Activated CD4-positive, alpha-beta T cell treated with anti-CD3 and anti-CD28 coated beads, Interleukin-2, Interleukin-6, amounts not matched to agents 100 ng/mL and 50 ng/mL, durations not matched to agents 16 hours and 8 hours (primary cell): Measurements from ENCODE around the gene MEF2B.
"Not testable (repeated sequence)": the region's sequence is repeated elsewhere in the genome, so short reads cannot be mapped to it uniquely, and the experiment has no call there.

ENCODE experiments used
- DNase-seq: peaks from one replicate; pipeline ENCODE4 v3.0.0-alpha.2; 2020

Gene MEF2B

GRCh38 chr19:19154768-19155494 lies 15.1 kb downstream of the MEF2B start:
- DNase-seq, result no peak

GRCh38 chr19:19152668-19153384 lies 17.2 kb downstream of the MEF2B start:
- DNase-seq, result no peak

- DNase-seq, result no peak
Observed at GRCh38 chr19:19151418-19151817, 18.6 kb downstream of the MEF2B start.

DNA sequence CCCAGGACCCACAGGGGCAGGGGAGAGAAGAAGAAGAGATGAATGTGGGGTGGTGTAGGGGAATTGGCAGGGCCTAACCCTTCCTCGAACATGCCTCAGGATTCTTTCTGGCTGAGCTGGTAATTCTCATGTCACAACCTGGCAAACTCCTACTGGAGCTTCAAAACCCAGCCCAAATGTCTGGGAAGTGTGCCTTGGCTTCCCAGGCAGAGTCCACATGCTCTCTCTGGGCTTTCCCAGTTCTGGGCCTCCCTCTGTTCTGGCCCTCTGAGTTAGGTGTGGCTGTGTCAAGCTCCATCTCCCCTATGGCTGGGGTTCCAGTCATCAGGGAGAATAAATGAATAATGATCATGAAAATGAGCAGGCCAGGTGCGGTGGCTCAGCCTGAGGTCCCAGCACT lies 20.6 kb downstream of the MEF2B start:
- no peak for DNase-seq

- DNase-seq, result not testable (repeated sequence)
Observed at GRCh38 chr19:19148504-19148903, 21.6 kb downstream of the MEF2B start.

GRCh38 chr19:19147344-19147743 lies 22.7 kb downstream of the MEF2B start:
- DNase-seq, result no peak

GRCh38 chr19:19146865-19147264 lies 23.2 kb downstream of the MEF2B start:
- no peak for DNase-seq

DNA sequence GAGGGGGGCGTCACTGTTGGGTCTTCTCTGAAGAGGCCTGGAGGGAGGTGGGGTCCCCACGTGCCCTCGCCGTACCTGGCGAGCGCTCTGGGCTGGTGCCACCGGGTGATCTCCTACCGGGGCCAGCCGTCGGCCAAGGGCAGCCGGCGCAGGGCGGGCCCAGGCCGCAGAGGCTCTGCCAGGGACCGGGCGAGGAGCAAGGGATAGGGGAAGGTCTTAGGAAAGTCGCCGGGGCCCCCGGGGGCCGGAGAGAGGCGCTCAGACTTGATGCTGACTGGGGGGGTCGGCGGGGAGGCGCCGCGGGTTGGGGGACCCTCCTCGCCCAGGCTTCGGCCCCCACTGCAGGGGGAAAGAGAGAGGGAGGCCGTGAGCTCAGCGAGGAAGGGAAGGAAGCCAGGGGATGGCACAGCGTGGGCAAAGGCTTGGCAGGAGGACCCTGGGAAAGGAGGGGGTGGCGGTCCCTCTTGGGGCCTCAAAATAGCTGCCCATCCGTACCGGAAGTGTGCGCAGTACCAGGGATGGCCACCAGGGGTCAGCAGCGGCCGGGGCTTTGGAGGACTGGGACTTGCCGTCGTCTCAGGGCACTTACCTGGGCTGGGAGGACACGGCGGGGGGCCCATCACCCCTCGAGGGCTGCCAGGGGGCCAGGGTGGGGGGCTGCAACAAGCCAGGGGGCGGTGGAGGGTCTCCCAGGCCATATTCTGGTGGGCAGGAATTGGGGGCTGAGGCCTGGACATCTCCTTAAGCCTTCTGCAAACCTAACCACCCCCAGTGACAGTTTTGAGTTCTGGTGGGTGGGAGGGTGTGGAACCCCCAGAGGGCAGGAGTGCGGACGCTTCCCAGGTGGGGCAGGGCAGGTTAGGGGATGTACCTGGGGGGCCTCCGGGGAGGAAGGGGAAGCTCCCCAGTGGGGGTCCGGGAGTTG lies 24.1 kb downstream of the MEF2B start:
- peak; percentile 91 for DNase-seq

GRCh38 chr19:19145281-19145680 lies 24.8 kb downstream of the MEF2B start:
- DNase-seq, result no peak

DNA sequence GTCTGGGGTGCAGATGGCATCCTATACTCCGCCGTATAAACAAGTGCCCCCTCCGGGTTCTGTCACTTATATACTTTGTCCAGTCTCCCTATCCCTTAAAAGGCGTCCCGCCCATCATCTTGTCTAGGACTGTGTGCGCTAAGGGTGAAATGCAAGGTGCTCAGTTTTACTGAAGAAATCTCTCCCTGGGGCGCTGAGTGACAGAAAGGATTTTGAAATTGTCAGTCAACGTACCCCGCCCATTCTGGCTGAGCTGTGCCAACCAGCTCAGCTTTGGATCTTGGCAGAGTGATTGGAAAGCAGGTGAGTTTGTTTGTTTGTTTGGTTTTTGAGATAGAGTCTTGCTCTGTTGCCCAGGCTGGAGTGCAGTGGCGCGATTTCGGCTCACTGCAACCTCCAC lies 27.7 kb downstream of the MEF2B start:
- DNase-seq, result no peak

DNA sequence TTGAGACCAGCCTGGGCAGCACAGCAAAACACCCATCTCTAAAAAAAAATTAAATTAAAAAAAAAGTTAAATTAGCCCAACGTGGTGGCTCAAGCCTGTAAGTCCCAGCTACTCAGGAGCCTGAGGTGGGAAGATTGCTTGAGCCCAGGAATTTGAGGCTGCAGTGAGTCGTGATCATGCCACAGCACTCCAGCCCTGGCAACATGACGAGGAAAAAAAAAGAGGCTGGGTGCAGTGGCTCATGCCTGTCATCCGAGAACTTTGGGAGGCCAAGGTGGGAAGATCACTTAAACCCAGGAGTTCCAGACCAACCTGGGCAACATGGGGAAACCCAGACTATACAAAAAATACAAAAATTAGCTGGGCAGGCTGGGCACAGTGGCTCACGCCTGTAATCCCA lies 29.6 kb downstream of the MEF2B start:
- no peak for DNase-seq

- DNase-seq, result no peak
Observed at GRCh38 chr19:19139876-19140229, 30.2 kb downstream of the MEF2B start.

- DNase-seq, result peak; percentile 99
Observed at GRCh38 chr19:19138109-19138981, 31.7 kb downstream of the MEF2B start, which contains the start of gene TMEM161A. TSS of gene TMEM161A (minus strand) at chr19:19138478. CDS start at chr19:19138428, 50 bp downstream.

GRCh38 chr19:19137556-19138108 lies 32.4 kb downstream of the MEF2B start:
- no peak for DNase-seq

DNA sequence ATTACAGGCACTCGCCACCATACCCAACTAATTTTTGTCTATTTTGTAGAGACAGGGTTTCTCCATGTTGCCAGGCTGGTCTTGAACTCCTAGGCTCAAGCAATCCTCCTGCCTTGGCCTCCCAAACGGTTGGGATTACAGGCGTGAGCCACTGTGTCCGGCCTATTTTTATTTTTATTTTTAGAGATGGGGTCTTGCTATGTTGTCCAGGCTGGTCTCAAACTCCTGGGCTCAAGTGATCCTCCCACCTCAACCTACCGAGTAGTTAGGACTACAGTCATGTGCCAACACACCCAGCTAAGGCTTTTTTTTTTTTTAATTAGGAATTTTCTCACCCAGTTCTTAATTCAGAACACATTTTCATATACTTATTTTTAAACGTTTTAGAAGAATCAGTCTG lies 34.4 kb downstream of the MEF2B start:
- not testable (repeated sequence) for DNase-seq

DNA sequence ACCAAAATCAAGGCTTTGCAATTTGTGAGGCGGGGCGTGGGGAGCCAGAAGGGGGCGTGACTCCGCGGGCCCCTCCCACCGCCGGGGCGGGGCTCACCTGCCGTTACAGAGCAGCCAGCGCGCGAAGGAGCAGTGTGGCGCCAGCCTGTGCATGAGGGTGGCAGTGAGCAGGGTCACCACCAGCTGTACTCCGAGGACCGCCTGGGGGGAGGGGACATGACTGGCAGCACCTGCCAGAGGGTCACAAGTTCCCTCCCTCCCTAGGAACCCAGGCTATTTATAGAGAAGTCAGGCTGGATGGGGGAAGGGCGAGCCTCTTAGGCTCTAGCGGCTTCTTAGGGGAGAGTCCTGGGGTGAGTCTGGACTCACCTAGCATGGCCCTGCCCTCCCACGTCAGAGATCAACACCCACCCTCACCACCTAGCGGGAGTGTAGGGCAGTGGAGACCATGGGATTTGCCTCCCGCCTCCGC lies 35.3 kb downstream of the MEF2B start:
- no peak for DNase-seq

- DNase-seq, result no peak
Observed at GRCh38 chr19:19133985-19134384, 36.1 kb downstream of the MEF2B start.

DNA sequence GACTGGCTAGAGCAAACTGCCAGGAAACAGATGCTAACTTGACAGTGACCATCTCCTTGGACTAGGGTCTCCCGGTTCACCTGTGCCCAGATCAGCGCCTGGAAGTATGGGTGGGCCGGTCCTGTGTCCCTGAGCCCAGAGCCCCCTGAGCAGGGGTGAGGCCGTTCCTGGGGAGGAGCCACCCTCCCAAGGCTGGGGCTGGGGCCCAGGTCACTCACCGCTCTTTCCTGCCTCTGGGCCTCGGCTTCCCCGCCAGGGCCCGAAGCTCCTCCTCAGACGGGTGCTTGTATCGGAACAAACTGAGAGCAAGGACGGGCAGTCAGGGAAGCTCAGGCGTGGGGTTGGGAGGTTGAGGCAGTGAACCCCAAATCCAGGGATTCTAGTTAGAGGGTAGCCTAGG lies 37.2 kb downstream of the MEF2B start:
- no peak for DNase-seq

GRCh38 chr19:19131989-19132388 lies 38.1 kb downstream of the MEF2B start:
- no peak for DNase-seq

DNA sequence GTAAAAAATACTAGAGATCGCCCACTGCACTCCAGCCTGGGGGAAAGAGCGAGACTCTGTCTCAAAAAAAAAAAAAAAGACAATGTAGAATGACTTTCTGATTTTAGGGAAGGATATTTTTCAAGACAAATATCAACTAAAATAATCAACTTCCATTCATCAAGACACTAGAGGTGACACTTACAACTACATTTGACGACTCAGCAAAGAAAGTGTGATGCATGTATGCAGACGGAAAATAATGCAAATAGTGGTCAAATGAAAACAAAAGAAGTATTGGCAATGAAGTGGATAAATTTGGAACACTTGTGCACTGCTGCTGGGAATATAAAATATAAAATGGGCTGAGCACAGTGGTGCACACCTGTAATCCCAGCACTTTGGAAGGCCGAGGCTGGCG lies 44.0 kb downstream of the MEF2B start:
- DNase-seq, result no peak

DNA sequence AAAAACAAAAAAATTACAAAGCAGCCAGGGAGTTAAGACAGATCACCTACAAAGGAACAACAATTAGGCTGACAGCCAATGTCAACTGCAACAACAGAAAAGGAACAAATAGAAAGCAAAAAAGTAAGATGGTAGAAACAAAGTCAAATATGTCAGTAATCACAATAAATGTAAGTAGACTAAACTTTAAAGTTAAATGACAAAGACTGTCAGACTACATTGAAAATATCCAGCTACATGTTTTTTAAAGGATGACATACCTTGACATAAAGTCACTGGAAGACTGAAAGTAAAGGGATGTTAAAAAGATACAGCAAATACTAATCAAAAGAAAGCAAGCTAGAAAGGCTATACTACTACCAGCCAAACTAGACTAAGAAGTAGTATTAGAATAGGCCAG lies 46.7 kb downstream of the MEF2B start:
- no peak for DNase-seq

GRCh38 chr19:19122902-19123301 lies 47.2 kb downstream of the MEF2B start:
- no peak for DNase-seq
